ENCODE data around the gene SFTPD.

Gene SFTPD

DNA sequence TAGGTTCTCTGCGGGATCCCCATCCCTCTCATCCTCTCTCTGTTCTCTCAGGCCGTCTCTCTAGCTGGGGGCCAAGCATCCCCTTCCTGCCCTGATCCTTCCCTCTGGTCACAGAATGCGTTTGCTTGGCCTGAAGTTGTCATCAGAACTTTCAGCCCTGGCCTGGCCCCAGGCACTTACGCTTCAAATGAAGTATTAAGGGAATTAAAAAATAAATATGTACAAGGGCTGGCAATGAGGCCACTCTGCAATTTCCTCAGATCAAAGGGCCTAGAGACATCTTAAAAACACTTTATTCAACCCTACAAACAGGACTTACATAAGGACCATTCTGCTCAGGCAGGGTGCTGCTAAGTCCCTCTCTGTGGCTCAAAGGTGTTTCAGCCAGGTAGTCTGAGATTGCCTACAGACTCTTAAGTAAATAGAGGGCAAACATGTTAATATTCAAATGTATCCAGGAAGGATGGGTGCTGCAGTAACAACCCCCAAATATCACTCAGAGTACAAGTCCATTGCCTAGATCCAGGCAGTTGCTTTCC is 16.0 kb downstream of the SFTPD start:
- Histone ChIP-seq H3K79me1 (replicated peaks; ENCODE audit: low read length, poor library complexity, severe bottlenecking) (no peaks in the 10 kb centered on the region), H3K18ac (ENCODE audit: low read depth in 1 of 2, low read length in 2 of 2) (no peak overlapping the region), H3K4ac (ENCODE audit: low read depth in 1 of 2, low read length in 2 of 2) (no peak overlapping the region), H2BK120ac (ENCODE audit: low read depth, low read length) (no peak overlapping the region), H3K27ac (ENCODE audit: low read length, poor library complexity, severe bottlenecking) (no peak overlapping the region), H2AK5ac (ENCODE audit: low read length, severe bottlenecking) (no peak overlapping the region), H3K4me2 (ENCODE audit: low read length, poor library complexity, severe bottlenecking) (no peak overlapping the region), H3K9me3 (ENCODE audit: control insufficient read depth, low read length) (no peaks in the 10 kb centered on the region), H3K14ac (ENCODE audit: low read length in 2 of 2) (no peak overlapping the region), H4K8ac (ENCODE audit: low read length) (no peak overlapping the region), H3K4me3 (ENCODE audit: insufficient read depth in 1 of 2, low read depth in 1 of 2, low read length in 2 of 2) (no peak overlapping the region), H2BK5ac (ENCODE audit: low read depth, low read length, poor library complexity, severe bottlenecking) (no peak overlapping the region), H4K91ac (ENCODE audit: low read length) (no peak overlapping the region), H2BK15ac (ENCODE audit: low read depth, poor library complexity, severe bottlenecking) (no peak overlapping the region), H2BK12ac (ENCODE audit: low read length in 2 of 2) (no peak overlapping the region), H3K36me3 (ENCODE audit: control insufficient read depth in 1 of 2, insufficient read depth in 2 of 2, low read depth in 1 of 2, low read length in 2 of 2) (no peaks in the 10 kb centered on the region), H2AFZ (ENCODE audit: low read depth, low read length) (no peak overlapping the region), H3K27me3 (ENCODE audit: control insufficient read depth in 1 of 2, insufficient read depth in 1 of 2, low read length in 2 of 2) (peaks cover 16 to 25% of the 10 kb centered on the region in 2 experiments), H3K4me1 (ENCODE audit: control insufficient read depth, insufficient read depth, low read depth, low read length) (peaks cover 3% of the 10 kb centered on the region), H3K9ac (ENCODE audit: low read length) (no peak overlapping the region), H3K23ac (ENCODE audit: low read length in 2 of 2) (no peak overlapping the region)
- whole genome bisulfite sequencing = 88% methylated on average over 4 of the region's 4 CpGs
- DNase-seq = no peak

DNA sequence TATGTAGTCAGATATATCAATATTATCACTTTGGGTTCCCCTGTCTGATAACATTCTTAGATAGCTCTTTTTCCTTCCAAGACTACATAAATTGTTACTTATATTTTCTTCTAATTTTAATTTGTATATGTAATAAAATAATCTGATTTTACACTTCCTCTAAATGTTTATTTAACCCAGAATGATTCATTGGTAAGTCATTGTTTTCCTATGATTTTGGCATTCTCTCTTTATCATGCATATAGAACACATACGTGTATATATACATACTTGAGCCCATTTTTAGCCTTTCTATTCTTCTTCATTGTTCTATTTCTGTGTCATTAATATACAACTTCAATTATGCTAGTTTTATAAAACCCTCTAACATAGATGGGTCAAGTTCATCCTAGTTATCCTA is 16.6 kb downstream of the SFTPD start:
- Histone ChIP-seq H3K4me1 (ENCODE audit: control insufficient read depth, insufficient read depth, low read depth, low read length) (peaks cover 3% of the 10 kb centered on the region), H2BK120ac (ENCODE audit: low read depth, low read length) (no peak overlapping the region), H3K18ac (ENCODE audit: low read depth in 1 of 2, low read length in 2 of 2) (no peak overlapping the region), H2BK5ac (ENCODE audit: low read depth, low read length, poor library complexity, severe bottlenecking) (no peak overlapping the region), H3K14ac (ENCODE audit: low read length in 2 of 2) (no peak overlapping the region), H3K27me3 (ENCODE audit: control insufficient read depth in 1 of 2, insufficient read depth in 1 of 2, low read length in 2 of 2) (peaks cover 17 to 22% of the 10 kb centered on the region in 2 experiments), H2AFZ (ENCODE audit: low read depth, low read length) (no peak overlapping the region), H3K27ac (ENCODE audit: low read length, poor library complexity, severe bottlenecking) (no peak overlapping the region), H3K4me2 (ENCODE audit: low read length, poor library complexity, severe bottlenecking) (no peak overlapping the region), H3K9ac (ENCODE audit: low read length) (no peak overlapping the region), H4K8ac (ENCODE audit: low read length) (no peak overlapping the region), H4K91ac (ENCODE audit: low read length) (no peak overlapping the region), H3K9me3 (ENCODE audit: control insufficient read depth, low read length) (no peaks in the 10 kb centered on the region), H2BK12ac (ENCODE audit: low read length in 2 of 2) (no peak overlapping the region), H2AK5ac (ENCODE audit: low read length, severe bottlenecking) (no peak overlapping the region), H3K36me3 (ENCODE audit: control insufficient read depth in 1 of 2, insufficient read depth in 2 of 2, low read depth in 1 of 2, low read length in 2 of 2) (no peaks in the 10 kb centered on the region), H2BK15ac (ENCODE audit: low read depth, poor library complexity, severe bottlenecking) (no peak overlapping the region), H3K4me3 (ENCODE audit: insufficient read depth in 1 of 2, low read depth in 1 of 2, low read length in 2 of 2) (no peak overlapping the region), H3K4ac (ENCODE audit: low read depth in 1 of 2, low read length in 2 of 2) (no peak overlapping the region), H3K79me1 (replicated peaks; ENCODE audit: low read length, poor library complexity, severe bottlenecking) (no peaks in the 10 kb centered on the region), H3K23ac (ENCODE audit: low read length in 2 of 2) (no peak overlapping the region)
- no CpG with 5 or more reads among the region's 1 CpG for WGBS
- DNase-seq = no peak

- no peak overlapping the region for H3K4me3 ChIP-seq (ENCODE audit: insufficient read depth in 1 of 2, low read depth in 1 of 2, low read length in 2 of 2)
- no peak overlapping the region for H3K4me2 ChIP-seq (ENCODE audit: low read length, poor library complexity, severe bottlenecking)
- no peaks in the 10 kb centered on the region for H3K36me3 ChIP-seq (ENCODE audit: control insufficient read depth in 1 of 2, insufficient read depth in 2 of 2, low read depth in 1 of 2, low read length in 2 of 2)
- H3K4ac ChIP-seq (ENCODE audit: low read depth in 1 of 2, low read length in 2 of 2) = no peak overlapping the region
- peaks cover 3% of the 10 kb centered on the region for H3K4me1 ChIP-seq (ENCODE audit: control insufficient read depth, insufficient read depth, low read depth, low read length)
- H3K14ac ChIP-seq (ENCODE audit: low read length in 2 of 2) = no peak overlapping the region
- H2BK12ac ChIP-seq (ENCODE audit: low read length in 2 of 2) = no peak overlapping the region
- H2BK15ac ChIP-seq (ENCODE audit: low read depth, poor library complexity, severe bottlenecking) = no peak overlapping the region
- no peak overlapping the region for H4K91ac ChIP-seq (ENCODE audit: low read length)
- H3K23ac ChIP-seq (ENCODE audit: low read length in 2 of 2) = no peak overlapping the region
- no peaks in the 10 kb centered on the region for H3K9me3 ChIP-seq (ENCODE audit: control insufficient read depth, low read length)
- no peak overlapping the region for H2AK5ac ChIP-seq (ENCODE audit: low read length, severe bottlenecking)
- no peak overlapping the region for H4K8ac ChIP-seq (ENCODE audit: low read length)
- no peak overlapping the region for H3K27ac ChIP-seq (ENCODE audit: low read length, poor library complexity, severe bottlenecking)
- H2AFZ ChIP-seq (ENCODE audit: low read depth, low read length) = no peak overlapping the region
- H3K79me1 ChIP-seq (replicated peaks; ENCODE audit: low read length, poor library complexity, severe bottlenecking) = no peaks in the 10 kb centered on the region
- H3K9ac ChIP-seq (ENCODE audit: low read length) = no peak overlapping the region
- peaks cover 17 to 23% of the 10 kb centered on the region in 2 experiments for H3K27me3 ChIP-seq (ENCODE audit: control insufficient read depth in 1 of 2, insufficient read depth in 1 of 2, low read length in 2 of 2)
- no peak for DNase-seq
- H3K18ac ChIP-seq (ENCODE audit: low read depth in 1 of 2, low read length in 2 of 2) = no peak overlapping the region
- H2BK120ac ChIP-seq (ENCODE audit: low read depth, low read length) = no peak overlapping the region
- no peak overlapping the region for H2BK5ac ChIP-seq (ENCODE audit: low read depth, low read length, poor library complexity, severe bottlenecking)
- 94% methylated on average over 2 of the region's 2 CpGs for WGBS
These were observed 18.2 kb downstream of the SFTPD start for GRCh38 chr10:79930751-79931150.

DNA sequence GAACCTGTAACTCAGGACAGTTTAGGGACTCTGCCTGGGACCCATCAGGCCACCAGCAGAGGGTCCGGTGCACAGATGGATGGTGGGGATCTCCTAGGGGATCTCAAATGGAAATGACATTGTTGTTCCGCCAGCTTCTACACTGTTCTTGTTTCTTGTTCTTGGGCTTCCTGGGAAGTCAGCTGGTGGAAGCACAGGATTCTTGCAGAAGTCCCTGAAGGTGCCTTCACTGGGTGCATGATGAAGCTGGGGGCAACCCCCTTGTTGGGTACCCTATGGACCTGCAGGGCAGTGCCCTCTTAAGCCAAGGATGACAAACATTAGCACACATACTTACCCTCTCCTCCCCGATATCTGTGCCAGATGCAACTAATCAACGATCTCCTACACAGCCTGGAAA is 18.6 kb downstream of the SFTPD start:
- H3K14ac ChIP-seq (ENCODE audit: low read length in 2 of 2) = no peak overlapping the region

More for the DNA sequence above, 18.6 kb downstream of the SFTPD start:
- no peak overlapping the region for H3K4me2 ChIP-seq (ENCODE audit: low read length, poor library complexity, severe bottlenecking)
- no peak overlapping the region for H3K27ac ChIP-seq (ENCODE audit: low read length, poor library complexity, severe bottlenecking)
- H2BK5ac ChIP-seq (ENCODE audit: low read depth, low read length, poor library complexity, severe bottlenecking) = no peak overlapping the region
- no peak overlapping the region for H4K91ac ChIP-seq (ENCODE audit: low read length)
- no peak overlapping the region for H2BK120ac ChIP-seq (ENCODE audit: low read depth, low read length)
- H3K4me3 ChIP-seq (ENCODE audit: insufficient read depth in 1 of 2, low read depth in 1 of 2, low read length in 2 of 2) = no peak overlapping the region
- WGBS = 91% methylated on average over 3 of the region's 4 CpGs
- no peaks in the 10 kb centered on the region for H3K36me3 ChIP-seq (ENCODE audit: control insufficient read depth in 1 of 2, insufficient read depth in 2 of 2, low read depth in 1 of 2, low read length in 2 of 2)
- H3K9ac ChIP-seq (ENCODE audit: low read length) = no peak overlapping the region
- DNase-seq = no peak
- no peak overlapping the region for H3K4ac ChIP-seq (ENCODE audit: low read depth in 1 of 2, low read length in 2 of 2)
- H3K18ac ChIP-seq (ENCODE audit: low read depth in 1 of 2, low read length in 2 of 2) = no peak overlapping the region
- H2AK5ac ChIP-seq (ENCODE audit: low read length, severe bottlenecking) = no peak overlapping the region
- H3K79me1 ChIP-seq (replicated peaks; ENCODE audit: low read length, poor library complexity, severe bottlenecking) = no peaks in the 10 kb centered on the region
- H3K9me3 ChIP-seq (ENCODE audit: control insufficient read depth, low read length) = no peaks in the 10 kb centered on the region
- no peak overlapping the region for H4K8ac ChIP-seq (ENCODE audit: low read length)
- H2BK12ac ChIP-seq (ENCODE audit: low read length in 2 of 2) = no peak overlapping the region
- H3K27me3 ChIP-seq (ENCODE audit: control insufficient read depth in 1 of 2, insufficient read depth in 1 of 2, low read length in 2 of 2) = peaks cover 17 to 23% of the 10 kb centered on the region in 2 experiments
- no peak overlapping the region for H2BK15ac ChIP-seq (ENCODE audit: low read depth, poor library complexity, severe bottlenecking)
- peaks cover 3% of the 10 kb centered on the region for H3K4me1 ChIP-seq (ENCODE audit: control insufficient read depth, insufficient read depth, low read depth, low read length)
- no peak overlapping the region for H3K23ac ChIP-seq (ENCODE audit: low read length in 2 of 2)
- no peak overlapping the region for H2AFZ ChIP-seq (ENCODE audit: low read depth, low read length)
